RWPE1 (cell line): ENCODE measurements around the gene EYS.

ENCODE experiments used
- CTCF ChIA-PET: fragments of 350-600 bp; sonication (Branson Sonifier 250); formaldehyde crosslinking; extraction: SDS; loops from one replicate; lab custom pipeline; 2021; lab: Yijun Ruan, JAX
- POLR2A ChIA-PET: fragments of 400-600 bp; formaldehyde crosslinking; extraction: SDS; loops from one replicate; lab custom pipeline; 2020; ENCODE audit warnings: antibody characterized with exemption; ENCODE audit not compliant: low non-redundant PET; lab: Yijun Ruan, JAX
- DNase-seq: peaks from one replicate; pipeline ENCODE4 v3.0.0; 2012; ENCODE audit warnings: low spot score
- H3K27ac ChIP-seq: fragments of 450-650 bp; 2 replicates; pipeline ENCODE4 v1.5.1; 2017
- TF ChIP-seq, protein P1 (sequence below): fragments of 450-650 bp; conservative IDR thresholded peaks from 2 replicates; pipeline ENCODE4 v1.5.1; 2017; ENCODE audit warnings: low read depth, mild to moderate bottlenecking

EYS gene

DNA sequence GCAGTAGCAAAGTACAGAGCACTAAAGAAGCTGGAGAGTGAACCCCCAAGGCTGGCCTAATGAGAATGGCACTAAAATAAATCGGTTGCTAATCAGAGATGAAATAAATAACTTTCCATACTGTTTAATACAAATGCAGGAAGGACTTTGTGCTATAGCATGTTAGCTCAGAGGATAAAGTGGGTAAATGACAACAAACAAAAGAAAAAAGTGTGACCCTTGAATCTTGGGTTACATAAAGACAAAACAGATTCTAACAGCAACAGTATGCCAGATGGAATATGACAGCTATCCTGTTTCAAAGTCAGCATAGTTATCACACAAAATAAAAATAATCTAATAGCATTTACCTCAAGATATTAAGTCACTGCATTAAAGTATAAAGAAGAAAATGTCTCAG is 1448.7 kb downstream of the EYS start:
- ChIA-PET CTCF (no interaction called here), POLR2A (no interaction called here)
- TF ChIP-seq, protein P1, sequence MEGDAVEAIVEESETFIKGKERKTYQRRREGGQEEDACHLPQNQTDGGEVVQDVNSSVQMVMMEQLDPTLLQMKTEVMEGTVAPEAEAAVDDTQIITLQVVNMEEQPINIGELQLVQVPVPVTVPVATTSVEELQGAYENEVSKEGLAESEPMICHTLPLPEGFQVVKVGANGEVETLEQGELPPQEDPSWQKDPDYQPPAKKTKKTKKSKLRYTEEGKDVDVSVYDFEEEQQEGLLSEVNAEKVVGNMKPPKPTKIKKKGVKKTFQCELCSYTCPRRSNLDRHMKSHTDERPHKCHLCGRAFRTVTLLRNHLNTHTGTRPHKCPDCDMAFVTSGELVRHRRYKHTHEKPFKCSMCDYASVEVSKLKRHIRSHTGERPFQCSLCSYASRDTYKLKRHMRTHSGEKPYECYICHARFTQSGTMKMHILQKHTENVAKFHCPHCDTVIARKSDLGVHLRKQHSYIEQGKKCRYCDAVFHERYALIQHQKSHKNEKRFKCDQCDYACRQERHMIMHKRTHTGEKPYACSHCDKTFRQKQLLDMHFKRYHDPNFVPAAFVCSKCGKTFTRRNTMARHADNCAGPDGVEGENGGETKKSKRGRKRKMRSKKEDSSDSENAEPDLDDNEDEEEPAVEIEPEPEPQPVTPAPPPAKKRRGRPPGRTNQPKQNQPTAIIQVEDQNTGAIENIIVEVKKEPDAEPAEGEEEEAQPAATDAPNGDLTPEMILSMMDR = no peak
- no peak for DNase-seq
- H3K27ac ChIP-seq = no peak overlapping the region

- no peak for DNase-seq
- H3K27ac ChIP-seq = no peak overlapping the region
- CTCF ChIA-PET = no interaction called here
- POLR2A ChIA-PET = no interaction called here
- TF ChIP-seq, protein P1 = no peak
Measured at GRCh38 chr6:64257586-64257985, 1449.4 kb downstream of the EYS start.

DNA sequence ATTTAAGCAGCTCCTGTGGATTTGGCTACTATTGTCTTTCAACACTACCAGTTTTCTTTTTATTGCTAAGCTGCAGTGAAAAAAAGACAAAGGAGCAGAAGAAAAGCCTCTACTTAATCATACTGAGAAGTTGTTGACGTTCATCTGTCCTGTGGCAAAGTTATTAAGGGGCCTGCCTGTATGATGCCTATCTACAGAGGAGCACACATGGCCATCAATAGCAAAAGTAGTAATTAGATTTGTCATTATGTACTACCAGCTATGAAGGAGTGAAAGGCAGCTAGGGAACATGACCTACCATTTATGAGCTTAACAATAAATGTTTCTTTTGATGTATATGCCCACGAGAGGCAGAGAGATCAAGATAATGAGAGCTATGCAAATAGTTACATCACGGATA is 1450.5 kb downstream of the EYS start:
- ChIA-PET CTCF (no interaction called here), POLR2A (no interaction called here)
- TF ChIP-seq, protein P1 = no peak
- H3K27ac ChIP-seq = no peak overlapping the region
- no peak for DNase-seq

DNA sequence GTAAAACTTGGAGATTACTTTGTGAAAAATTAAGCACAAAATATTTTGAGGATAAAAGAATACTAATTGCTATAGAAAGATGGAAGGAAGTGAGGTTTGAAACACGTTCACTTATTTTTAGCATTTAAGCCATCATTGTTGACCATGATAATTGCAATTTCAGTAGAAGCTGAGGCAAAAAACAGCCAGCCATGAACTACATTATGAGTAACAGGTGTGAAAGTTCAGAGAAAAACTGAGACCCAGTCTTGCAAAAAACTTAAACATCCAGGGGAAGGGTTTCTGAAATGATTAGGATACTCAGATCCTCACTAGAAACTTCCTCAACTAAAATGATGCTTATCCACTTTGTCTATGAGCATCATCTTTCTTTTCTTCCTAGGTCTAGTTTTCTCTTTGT is 1452.0 kb downstream of the EYS start:
- TF ChIP-seq, protein P1 = no peak
- DNase-seq = no peak
- CTCF ChIA-PET = interaction anchor here (0.7 kb wide), 1 partner anchor 18 kb away, joined by 4 read pairs; no protein-coding TSS in a partner anchor
- H3K27ac ChIP-seq = no peak overlapping the region
- POLR2A ChIA-PET = no interaction called here

DNA sequence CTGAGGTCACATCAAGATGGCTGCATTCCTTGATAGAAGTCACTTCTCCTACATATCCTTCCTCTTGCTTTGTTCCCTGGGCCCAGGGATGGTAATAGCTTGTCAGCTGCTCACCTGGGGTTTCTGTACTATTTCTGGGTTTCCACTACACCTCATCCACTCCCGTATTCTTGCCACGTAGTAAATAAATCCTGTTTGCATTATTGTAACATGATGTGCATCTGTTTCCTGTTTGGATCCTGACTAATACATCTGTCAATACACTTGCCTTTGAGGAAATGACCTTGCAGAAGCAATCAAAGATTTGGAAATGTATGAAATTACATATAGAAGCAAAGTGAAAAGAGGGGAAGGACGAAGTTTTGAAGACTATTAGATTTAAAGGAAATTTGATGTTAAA is 1452.5 kb downstream of the EYS start:
- CTCF ChIA-PET = no interaction called here
- H3K27ac ChIP-seq = no peak overlapping the region

GRCh38 chr6:64252256-64252655 is 1454.8 kb downstream of the EYS start:
- TF ChIP-seq, protein P1 = no peak
- CTCF ChIA-PET = no interaction called here
- no peak for DNase-seq
- POLR2A ChIA-PET = no interaction called here
- no peak overlapping the region for H3K27ac ChIP-seq

More for the DNA sequence above, 1452.5 kb downstream of the EYS start:
- no peak for DNase-seq
- POLR2A ChIA-PET = no interaction called here
- TF ChIP-seq, protein P1 = no peak

DNA sequence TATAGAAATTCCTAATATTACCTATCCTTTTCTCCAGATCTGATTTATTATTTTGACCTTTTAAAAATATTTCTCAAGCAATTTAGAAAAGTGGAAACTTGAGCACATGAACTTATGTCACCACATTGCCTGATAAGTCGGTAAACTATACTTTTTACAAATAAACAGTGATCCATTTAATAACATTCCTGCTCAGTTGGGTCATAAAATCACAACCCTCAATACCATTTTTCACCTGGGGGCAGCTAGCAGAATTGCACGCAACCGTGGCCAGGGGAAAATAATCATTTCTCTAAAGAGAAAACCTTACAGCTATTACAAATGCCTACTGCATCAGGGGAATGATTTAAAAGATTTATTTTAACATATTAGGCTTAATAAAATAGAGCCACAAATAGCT is 1456.9 kb downstream of the EYS start:
- H3K27ac ChIP-seq = no peak overlapping the region
- CTCF ChIA-PET = no interaction called here
- TF ChIP-seq, protein P1 = no peak
- POLR2A ChIA-PET = no interaction called here
- no peak for DNase-seq
